BLaER1 treated with 17β-estradiol and CSF1 and Interleukin-3, amounts not matched to agents 10 nM and 100 nM (cell line): ENCODE results near the gene DISP2.
A peak's percentile ranks its signal among the peaks of the same experiment; 100 is the strongest.

ENCODE experiments used
- H3K27ac ChIP-seq, 11 experiments: shearing (Covaris generic); formaldehyde crosslinking; 2 replicates each; pipeline ENCODE4 v1.8.1; 2022
- H3K27me3 ChIP-seq, 11 experiments: shearing (Covaris generic); formaldehyde crosslinking; 2 replicates each; pipeline ENCODE4 v1.8.1; 2022
- H3K36me3 ChIP-seq, 11 experiments: shearing (Covaris generic); formaldehyde crosslinking; 2 replicates each; pipeline ENCODE4 v1.8.1; 2022
- H3K4me1 ChIP-seq, 10 experiments: shearing (Covaris generic); formaldehyde crosslinking; 2 replicates each; pipeline ENCODE4 v1.8.1; 2022
- H3K4me2 ChIP-seq, 11 experiments: shearing (Covaris generic); formaldehyde crosslinking; 2 replicates each; pipeline ENCODE4 v1.8.1; 2022
- H3K4me3 ChIP-seq, 10 experiments: shearing (Covaris generic); formaldehyde crosslinking; 2 replicates each; pipeline ENCODE4 v1.8.1; 2022
- H3K9ac ChIP-seq, 11 experiments: shearing (Covaris generic); formaldehyde crosslinking; 2 replicates each; pipeline ENCODE4 v1.8.1; 2022
- H3K9me3 ChIP-seq, 11 experiments: shearing (Covaris generic); formaldehyde crosslinking; replicated peaks in 1 of 11; 2 replicates each; pipeline ENCODE4 v1.8.1; 2022
- H4K20me1 ChIP-seq, 11 experiments: shearing (Covaris generic); formaldehyde crosslinking; 2 replicates each; pipeline ENCODE4 v1.8.1; 2022
- Cebpa-rat ChIP-seq, 11 experiments: shearing (Covaris generic); IDR thresholded peaks; 2 replicates each; pipeline ENCODE4 v1.8.1; 2022

DISP2 gene

DNA sequence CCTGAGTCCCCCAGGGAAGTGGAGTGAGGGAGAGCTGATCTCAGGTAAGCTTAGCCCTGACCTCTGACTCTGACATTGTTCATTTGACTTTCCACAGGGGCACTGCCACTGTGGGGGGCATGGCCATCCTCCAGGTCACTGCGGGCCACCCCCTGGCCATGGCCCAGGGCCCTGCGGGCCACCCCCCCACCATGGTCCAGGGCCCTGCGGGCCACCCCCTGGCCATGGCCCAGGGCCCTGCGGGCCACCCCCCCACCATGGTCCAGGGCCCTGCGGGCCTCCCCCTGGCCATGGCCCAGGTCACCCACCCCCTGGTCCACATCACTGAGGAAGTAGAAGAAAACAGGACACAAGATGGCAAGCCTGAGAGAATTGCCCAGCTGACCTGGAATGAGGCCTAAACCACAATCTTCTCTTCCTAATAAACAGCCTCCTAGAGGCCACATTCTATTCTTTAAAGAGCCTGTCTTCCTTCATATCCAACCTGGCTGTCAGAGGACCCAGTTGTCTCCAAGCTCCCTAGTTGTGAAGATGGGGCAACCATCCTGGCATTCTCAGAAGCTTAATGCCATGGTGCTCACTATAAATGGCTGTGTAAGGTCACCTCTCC is 1.9 kb upstream of the DISP2 start:
- Histone ChIP-seq H3K9ac (no peak overlapping the region), H3K27ac (no peak overlapping the region), H3K36me3 (no peaks in the 10 kb centered on the region), H3K9me3 (no peaks in the 10 kb centered on the region), H3K4me1 (peaks cover 10 to 35% (median 25%) of the 10 kb centered on the region in 10 experiments), H3K4me3 (no peak overlapping the region), H4K20me1 (peaks cover 0 to 30% (median 11%) of the 10 kb centered on the region in 11 experiments; a peak in 13 of 22 replicates), H3K4me2 (0 out of 22 replicates have a peak overlapping the region, but pooled peaks of 1 of the 11 experiments have one; percentile 17), H3K27me3 (no peaks in the 10 kb centered on the region; a peak in 3 of 22 replicates)
- TF ChIP-seq Cebpa-rat (IDR thresholded peaks at IDR 0.05): no peak

DNA sequence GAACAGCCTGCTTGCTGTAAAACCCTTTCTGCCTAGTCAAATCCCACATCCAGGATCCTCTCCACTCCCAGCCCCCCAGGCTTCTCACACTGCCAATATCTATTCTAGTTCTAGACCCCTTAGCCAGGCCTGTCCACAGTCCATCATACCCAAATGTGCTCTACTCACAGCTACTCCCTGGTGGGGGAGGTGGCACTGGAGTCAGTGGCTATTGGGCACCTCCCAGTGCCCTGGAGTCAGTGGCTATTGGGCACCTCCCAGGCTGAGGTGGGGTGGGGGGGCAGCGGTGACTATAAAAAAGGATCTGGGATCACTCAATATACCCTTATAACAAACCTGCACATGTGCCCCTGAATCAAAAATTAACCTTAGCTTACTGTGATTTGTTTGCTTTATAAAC is 773 bp upstream of the DISP2 start:
- H3K4me2 ChIP-seq: peak overlapping the region; percentile 81 to 99 (median 97)
- no peak overlapping the region for H3K9ac ChIP-seq

DNA sequence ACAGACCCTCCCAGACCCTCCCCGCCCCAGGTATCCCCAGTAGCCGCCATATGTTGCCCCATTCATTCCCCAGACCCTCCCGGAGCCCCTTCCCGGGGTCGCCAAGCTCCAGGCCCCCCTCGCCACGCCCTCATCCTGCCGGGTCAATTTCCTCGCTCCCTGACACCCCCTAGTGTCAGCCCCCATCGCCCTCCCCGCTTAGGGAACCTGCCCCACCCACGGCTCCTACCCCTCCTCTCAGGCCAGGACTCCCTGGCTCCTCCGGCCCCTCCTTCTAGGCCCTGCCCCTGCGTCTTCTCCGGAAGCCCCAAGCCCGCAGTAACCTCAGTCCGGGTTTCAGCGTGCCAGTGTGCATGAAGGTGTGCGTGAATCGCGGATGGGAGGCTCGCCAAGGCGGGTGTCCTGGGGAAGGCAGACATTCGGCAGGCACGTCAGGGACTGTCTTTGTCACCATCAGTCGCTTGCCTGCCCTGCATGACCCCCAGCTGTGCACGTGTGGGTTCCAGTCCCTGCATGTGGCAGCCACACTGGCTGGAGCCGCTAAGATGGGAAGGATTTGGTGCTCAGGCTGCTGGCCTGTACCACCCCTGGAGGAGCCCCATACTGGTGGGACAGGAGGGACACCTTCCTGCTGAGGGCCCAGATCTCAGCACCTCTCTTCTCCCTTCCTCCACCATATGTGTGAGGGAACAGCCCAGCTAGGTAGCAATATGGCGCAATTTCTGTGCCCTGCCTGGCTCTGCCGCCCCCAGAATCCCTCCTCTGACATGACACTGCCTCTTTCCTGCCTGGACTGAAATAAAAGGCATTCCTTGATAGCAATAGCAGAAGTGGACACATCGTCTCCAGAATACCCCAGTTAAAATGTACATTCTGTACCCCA is 693 bp downstream of the DISP2 start:
- Histone ChIP-seq H3K36me3 (no peaks in the 10 kb centered on the region), H3K4me3 (peak overlapping the region; percentile 51 to 78 (median 66)), H3K4me2 (peak overlapping the region; percentile 81 to 99 (median 97)), H4K20me1 (peaks cover 0 to 39% (median 14%) of the 10 kb centered on the region in 11 experiments; a peak in 13 of 22 replicates), H3K27ac (no peak overlapping the region), H3K27me3 (no peaks in the 10 kb centered on the region; a peak in 3 of 22 replicates), H3K4me1 (peaks cover 10 to 34% (median 25%) of the 10 kb centered on the region in 10 experiments), H3K9me3 (no peaks in the 10 kb centered on the region), H3K9ac (peak overlapping the region in 8 of 11 experiments; percentile 13 to 55 (median 44); a peak in 10 of 22 replicates)
- no peak; a peak in 1 of 22 replicates for TF ChIP-seq Cebpa-rat (IDR thresholded peaks at IDR 0.05)

More for the DNA sequence above, 773 bp upstream of the DISP2 start:
- no peak for TF ChIP-seq Cebpa-rat (IDR thresholded peaks at IDR 0.05)
- Histone ChIP-seq H3K27me3 (no peaks in the 10 kb centered on the region; a peak in 3 of 22 replicates), H4K20me1 (peaks cover 0 to 38% (median 14%) of the 10 kb centered on the region in 11 experiments; a peak in 13 of 22 replicates), H3K4me3 (peak overlapping the region in 9 of 10 experiments; percentile 51 to 78 (median 65); a peak in 10 of 20 replicates), H3K27ac (no peak overlapping the region), H3K4me1 (peaks cover 10 to 34% (median 25%) of the 10 kb centered on the region in 10 experiments), H3K9me3 (no peaks in the 10 kb centered on the region), H3K36me3 (no peaks in the 10 kb centered on the region)

DNA sequence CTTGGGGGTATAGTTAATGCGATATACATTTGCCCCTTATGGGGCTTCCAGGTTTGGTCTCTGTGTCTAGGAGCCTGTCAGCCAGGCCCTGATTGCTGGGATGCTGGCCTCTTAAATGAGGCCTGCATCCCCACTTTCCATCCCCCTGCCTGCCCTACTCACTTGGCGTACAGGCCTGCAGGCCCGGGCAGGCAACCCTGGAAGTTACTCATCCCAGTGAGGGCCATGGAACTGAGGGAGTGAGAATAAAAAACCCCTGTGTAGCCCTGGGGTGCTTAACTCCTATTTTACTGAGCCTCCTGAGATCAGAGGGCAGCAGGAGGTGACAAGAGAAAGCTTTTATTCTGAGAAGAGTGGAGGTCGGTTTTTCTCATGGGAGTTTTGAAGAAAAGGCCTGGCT is 2.0 kb downstream of the DISP2 start:
- Histone ChIP-seq H3K36me3 (no peaks in the 10 kb centered on the region; a peak in 1 of 22 replicates), H3K27me3 (no peaks in the 10 kb centered on the region; a peak in 3 of 22 replicates), H4K20me1 (peaks cover 0 to 39% (median 14%) of the 10 kb centered on the region in 11 experiments; a peak in 13 of 22 replicates), H3K27ac (no peak overlapping the region), H3K4me1 (peaks cover 10 to 21% (median 18%) of the 10 kb centered on the region in 10 experiments), H3K4me2 (no peak overlapping the region), H3K9me3 (no peaks in the 10 kb centered on the region), H3K9ac (no peak overlapping the region), H3K4me3 (no peak overlapping the region)
- TF ChIP-seq Cebpa-rat (IDR thresholded peaks at IDR 0.05): no peak

DNA sequence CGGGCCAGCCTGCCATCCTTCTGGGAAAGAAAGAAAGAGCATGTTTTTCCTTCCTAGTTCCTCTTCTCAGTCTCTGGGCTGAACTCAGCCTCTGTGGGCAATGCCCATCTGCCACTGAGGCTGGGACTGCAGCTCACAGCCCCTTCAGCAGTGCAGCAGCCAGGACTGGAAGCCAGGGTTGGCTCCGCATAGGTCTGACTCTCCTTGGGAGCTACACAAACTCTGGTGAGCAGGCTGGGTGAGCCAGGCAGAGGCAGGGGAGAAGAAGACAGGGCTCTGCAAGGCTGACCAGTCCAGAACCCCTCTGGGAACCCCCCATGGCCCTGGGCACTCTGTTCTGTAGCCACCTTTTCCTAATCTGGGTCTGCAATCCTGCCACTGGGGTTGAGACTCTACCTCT is 3.6 kb downstream of the DISP2 start:
- peaks cover 0 to 37% (median 14%) of the 10 kb centered on the region in 11 experiments; a peak in 13 of 22 replicates for H4K20me1 ChIP-seq
- no peaks in the 10 kb centered on the region; a peak in 1 of 22 replicates for H3K36me3 ChIP-seq
- H3K9me3 ChIP-seq: no peaks in the 10 kb centered on the region
- H3K9ac ChIP-seq: no peak overlapping the region
- no peak for TF ChIP-seq Cebpa-rat (IDR thresholded peaks at IDR 0.05)
- H3K4me2 ChIP-seq: no peak overlapping the region; a peak in 1 of 22 replicates
- no peak overlapping the region for H3K4me3 ChIP-seq
- no peak overlapping the region for H3K27ac ChIP-seq
- peaks cover 11 to 26% (median 21%) of the 10 kb centered on the region in 10 experiments for H3K4me1 ChIP-seq
- no peaks in the 10 kb centered on the region; a peak in 3 of 22 replicates for H3K27me3 ChIP-seq

DNA sequence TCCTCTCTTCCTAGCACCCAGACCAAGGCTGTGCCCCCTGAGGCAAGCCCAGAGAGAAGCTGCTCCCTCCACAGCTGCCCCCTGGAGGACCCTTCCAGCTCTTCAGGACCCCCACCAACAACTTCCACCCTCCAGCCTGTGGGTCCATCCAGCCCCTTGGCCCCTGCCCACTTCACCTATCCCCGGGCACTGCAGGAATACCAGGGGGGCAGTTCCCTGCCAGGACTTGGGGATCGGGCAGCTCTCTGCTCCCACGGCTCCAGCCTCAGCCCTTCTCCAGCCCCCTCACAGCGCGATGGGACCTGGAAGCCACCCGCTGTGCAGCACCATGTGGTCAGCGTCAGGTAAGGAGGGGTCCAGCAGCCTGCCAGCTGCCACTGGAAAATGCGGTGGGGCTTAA is 5.6 kb downstream of the DISP2 start:
- Histone ChIP-seq H3K27ac (no peak overlapping the region), H3K27me3 (no peaks in the 10 kb centered on the region; a peak in 3 of 22 replicates)
- no peak for TF ChIP-seq Cebpa-rat (IDR thresholded peaks at IDR 0.05)

DNA sequence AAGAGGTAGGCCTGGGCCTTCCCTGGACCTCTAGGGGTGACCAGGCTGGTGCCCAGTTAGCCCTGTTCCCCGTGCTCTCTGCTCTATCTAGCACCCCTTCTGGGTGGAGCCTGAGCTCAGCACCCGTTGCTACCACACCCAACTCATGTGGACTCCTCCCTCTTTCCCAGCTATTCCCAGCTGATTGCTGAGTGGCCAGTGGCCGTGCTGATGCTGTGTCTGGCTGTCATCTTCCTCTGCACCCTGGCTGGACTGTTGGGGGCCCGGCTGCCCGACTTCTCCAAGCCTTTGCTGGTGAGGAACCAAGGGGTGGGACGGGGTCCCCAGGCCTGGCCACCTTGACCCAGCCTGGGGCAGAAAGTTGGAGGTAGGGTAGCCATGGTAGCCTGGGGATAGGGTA is 6.2 kb downstream of the DISP2 start:
- H3K9me3 ChIP-seq: no peaks in the 10 kb centered on the region
- no peak overlapping the region for H3K9ac ChIP-seq
- TF ChIP-seq Cebpa-rat (IDR thresholded peaks at IDR 0.05): no peak
- no peak overlapping the region for H3K4me2 ChIP-seq
- no peak overlapping the region for H3K4me3 ChIP-seq
- H3K27ac ChIP-seq: no peak overlapping the region
- H4K20me1 ChIP-seq: peaks cover 0 to 23% (median 8%) of the 10 kb centered on the region in 11 experiments; a peak in 13 of 22 replicates
- H3K27me3 ChIP-seq: no peaks in the 10 kb centered on the region; a peak in 1 of 22 replicates
- H3K36me3 ChIP-seq: no peaks in the 10 kb centered on the region; a peak in 1 of 22 replicates
- peaks cover 14 to 28% (median 25%) of the 10 kb centered on the region in 10 experiments for H3K4me1 ChIP-seq

More for the DNA sequence above, 5.6 kb downstream of the DISP2 start:
- H3K4me2 ChIP-seq: no peak overlapping the region
- no peak overlapping the region for H3K9ac ChIP-seq
- peaks cover 0 to 30% (median 14%) of the 10 kb centered on the region in 11 experiments; a peak in 13 of 22 replicates for H4K20me1 ChIP-seq
- peaks cover 20 to 33% (median 30%) of the 10 kb centered on the region in 10 experiments for H3K4me1 ChIP-seq
- no peaks in the 10 kb centered on the region; a peak in 1 of 22 replicates for H3K36me3 ChIP-seq
- no peak overlapping the region for H3K4me3 ChIP-seq
- H3K9me3 ChIP-seq: no peaks in the 10 kb centered on the region

DNA sequence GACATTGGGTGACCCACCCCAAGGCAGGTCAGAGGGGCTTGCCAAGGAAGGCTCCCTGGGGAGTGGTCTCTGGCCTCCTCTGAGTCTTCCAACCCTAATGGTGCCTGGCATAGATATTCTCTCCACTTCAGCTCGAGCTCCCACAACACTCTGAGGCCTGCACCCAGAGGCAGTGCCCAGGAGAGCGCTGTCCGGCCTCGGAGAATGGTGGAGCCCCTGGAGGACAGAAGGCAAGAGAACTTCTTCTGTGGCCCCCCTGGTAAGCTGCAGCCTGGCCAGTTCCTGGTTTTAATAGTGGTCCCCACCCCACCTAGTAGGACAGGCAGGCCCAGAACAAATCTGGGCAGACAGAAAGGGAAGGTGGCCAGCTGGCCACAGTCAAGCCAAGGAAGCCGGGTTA is 7.0 kb downstream of the DISP2 start:
- H4K20me1 ChIP-seq: peaks cover 0 to 16% (median 4%) of the 10 kb centered on the region in 11 experiments; a peak in 8 of 22 replicates
- no peak overlapping the region for H3K27ac ChIP-seq
- peaks cover 14 to 25% (median 23%) of the 10 kb centered on the region in 10 experiments for H3K4me1 ChIP-seq
- no peaks in the 10 kb centered on the region for H3K9me3 ChIP-seq
- no peak for TF ChIP-seq Cebpa-rat (IDR thresholded peaks at IDR 0.05)
- H3K4me3 ChIP-seq: no peak overlapping the region
- no peaks in the 10 kb centered on the region; a peak in 1 of 22 replicates for H3K36me3 ChIP-seq
- no peak overlapping the region for H3K4me2 ChIP-seq
- no peaks in the 10 kb centered on the region for H3K27me3 ChIP-seq
- H3K9ac ChIP-seq: no peak overlapping the region
